Common myeloid progenitor, CD34-positive (primary cell): Measurements from ENCODE around the gene RAB3C.
A peak's percentile ranks its signal among the peaks of the same experiment; 100 is the strongest.

Source experiments
- CTCF ChIA-PET: fragments of 350-600 bp; sonication (Branson Sonifier 250); formaldehyde crosslinking; loops from one replicate; lab custom pipeline; 2021; ENCODE audit warnings: antibody characterized with exemption; lab: Charles Lee
- POLR2A ChIA-PET: fragments of 350-600 bp; sonication (Branson Sonifier 250); formaldehyde crosslinking; loops from one replicate; lab custom pipeline; 2021; ENCODE audit warnings: antibody characterized with exemption; lab: Charles Lee
- DNase-seq, 3 donors: peaks; one replicate each; pipeline versions ENCODE4 v3.0.0 to v3.0.0-alpha.2; 2013
- H3K27ac ChIP-seq, 2 experiments: 1 replicate in 1 of 2; 2 replicates in 1 of 2; pipeline ENCODE4 v1.7.0; 2013; ENCODE audit warnings: inconsistent platforms in 2 of 2, low read length in 2 of 2, mild to moderate bottlenecking in 2 of 2, low read depth in 1 of 2, moderate library complexity in 1 of 2; ENCODE audit not compliant: severe bottlenecking in 2 of 2, insufficient read depth in 1 of 2, poor library complexity in 1 of 2
- H3K27me3 ChIP-seq, 5 experiments: replicated peaks in 2 of 5; 1 replicate in 3 of 5; 2 replicates in 2 of 5; pipeline versions ENCODE4 v1.6.1 to v1.7.0; 2013; ENCODE audit warnings: low read length in 4 of 5, mild to moderate bottlenecking in 2 of 5, moderate library complexity in 2 of 5, inconsistent platforms in 1 of 5; ENCODE audit not compliant: insufficient read depth in 5 of 5, control insufficient read depth in 4 of 5
- H3K36me3 ChIP-seq, 4 experiments: 1 replicate in 2 of 4; 2 replicates in 2 of 4; pipeline versions ENCODE4 v1.6.1 to v1.7.0; 2013; ENCODE audit warnings: low read length in 3 of 4, control low read depth in 1 of 4, mild to moderate bottlenecking in 1 of 4; ENCODE audit not compliant: control insufficient read depth in 4 of 4, insufficient read depth in 4 of 4
- H3K4me1 ChIP-seq, 4 experiments: 1 replicate in 3 of 4; 2 replicates in 1 of 4; pipeline versions ENCODE4 v1.6.1 to v1.7.1; 2013; ENCODE audit warnings: low read length in 3 of 4, mild to moderate bottlenecking in 3 of 4, control low read depth in 1 of 4, inconsistent platforms in 1 of 4, moderate library complexity in 1 of 4; ENCODE audit not compliant: control insufficient read depth in 4 of 4, insufficient read depth in 4 of 4; ENCODE audit errors: control extremely low read depth in 1 of 4
- H3K4me3 ChIP-seq, 7 experiments: 1 replicate in 4 of 7; 2 replicates in 3 of 7; pipeline versions ENCODE4 v1.5.1 to v1.7.0; 2013; ENCODE audit warnings: mild to moderate bottlenecking in 7 of 7, low read length in 6 of 7, moderate library complexity in 6 of 7, inconsistent platforms in 2 of 7, low read depth in 2 of 7, control low read depth in 1 of 7; ENCODE audit not compliant: insufficient read depth in 4 of 7, control insufficient read depth in 1 of 7; ENCODE audit errors: extremely low read depth in 1 of 7
- H3K9me3 ChIP-seq, 5 experiments: 1 replicate in 4 of 5; 2 replicates in 1 of 5; pipeline versions ENCODE4 v1.6.1 to v1.7.1; 2013; ENCODE audit warnings: low read length in 4 of 5, mild to moderate bottlenecking in 2 of 5, inconsistent platforms in 1 of 5, low read depth in 1 of 5, moderate library complexity in 1 of 5; ENCODE audit not compliant: control insufficient read depth in 4 of 5, insufficient read depth in 2 of 5; ENCODE audit errors: control extremely low read depth in 1 of 5
- WGBS: methylation state at CpG from one replicate; pipeline ENCODE4 v1.1.5; 2013; ENCODE audit not compliant: insufficient coverage; 5-methylcytosine and 5-hydroxymethylcytosine counted together

Gene RAB3C

GRCh38 chr5:58628626-58629025, 45.8 kb downstream of the RAB3C start:
- H3K27me3 ChIP-seq = no peaks in the 10 kb centered on the region
- H3K4me1 ChIP-seq = peaks cover 0 to 18% (median 13%) of the 10 kb centered on the region in 4 experiments
- POLR2A ChIA-PET = interaction anchor here (0.6 to 0.7 kb wide), 2 partner anchors 30 to 135 kb away, joined by 3 to 4 read pairs; no protein-coding TSS in a partner anchor
- DNase-seq = peak in 1 of 3 donors; percentile 34
- no peaks in the 10 kb centered on the region for H3K36me3 ChIP-seq
- no peak overlapping the region for H3K4me3 ChIP-seq
- no CpG with 5 or more reads among the region's 5 CpGs for WGBS
- H3K27ac ChIP-seq = no peak overlapping the region
- H3K9me3 ChIP-seq = no peaks in the 10 kb centered on the region
- CTCF ChIA-PET = interaction anchor here (0.6 kb wide), 2 partner anchors 143 to 850 kb away, joined by 3 to 4 read pairs; no protein-coding TSS in a partner anchor

GRCh38 chr5:58629271-58630159, 46.6 kb downstream of the RAB3C start:
- Histone ChIP-seq H3K9me3 (no peaks in the 10 kb centered on the region), H3K36me3 (no peaks in the 10 kb centered on the region), H3K4me1 (peaks cover 0 to 18% (median 13%) of the 10 kb centered on the region in 4 experiments), H3K27ac (no peak overlapping the region), H3K27me3 (no peaks in the 10 kb centered on the region), H3K4me3 (peak overlapping the region in 1 of 7 experiments; percentile 48)
- CTCF ChIA-PET = interaction anchor here (0.6 kb wide), 2 partner anchors 144 to 851 kb away, joined by 3 to 4 read pairs; no protein-coding TSS in a partner anchor
- peak; percentile 26 to 72 (median 49) for DNase-seq
- POLR2A ChIA-PET = interaction anchor here (0.6 kb wide), 1 partner anchor 134 kb away, joined by 3 read pairs; no protein-coding TSS in a partner anchor
- WGBS = 0% methylated on average over 3 of the region's 6 CpGs

GRCh38 chr5:58631895-58632294, 49.0 kb downstream of the RAB3C start:
- DNase-seq = no peak
- Histone ChIP-seq H3K4me1 (peaks cover 0 to 18% (median 13%) of the 10 kb centered on the region in 4 experiments), H3K9me3 (no peaks in the 10 kb centered on the region), H3K27ac (no peak overlapping the region), H3K36me3 (no peaks in the 10 kb centered on the region), H3K4me3 (no peak overlapping the region), H3K27me3 (no peaks in the 10 kb centered on the region)
- POLR2A ChIA-PET = interaction anchor here (0.6 kb wide), 1 partner anchor 1377 kb away, joined by 4 read pairs; no protein-coding TSS in a partner anchor
- WGBS = 100% methylated on average over 1 of the region's 1 CpG
- CTCF ChIA-PET = no interaction called here

GRCh38 chr5:58635416-58635815, 52.5 kb downstream of the RAB3C start:
- 100% methylated on average over 1 of the region's 2 CpGs for WGBS
- Histone ChIP-seq H3K9me3 (no peaks in the 10 kb centered on the region), H3K4me3 (no peak overlapping the region), H3K27ac (no peak overlapping the region), H3K27me3 (no peaks in the 10 kb centered on the region), H3K36me3 (no peaks in the 10 kb centered on the region), H3K4me1 (no peaks in the 10 kb centered on the region)
- CTCF ChIA-PET = no interaction called here
- no peak for DNase-seq
- POLR2A ChIA-PET = no interaction called here

- DNase-seq = no peak
- H3K36me3 ChIP-seq = no peaks in the 10 kb centered on the region
- POLR2A ChIA-PET = no interaction called here
- H3K27me3 ChIP-seq = no peaks in the 10 kb centered on the region
- H3K27ac ChIP-seq = no peak overlapping the region
- no peaks in the 10 kb centered on the region for H3K4me1 ChIP-seq
- H3K4me3 ChIP-seq = no peak overlapping the region
- no peaks in the 10 kb centered on the region for H3K9me3 ChIP-seq
- CTCF ChIA-PET = interaction anchor here (1.7 kb wide), 1 partner anchor 16 kb away, joined by 6 read pairs; no protein-coding TSS in a partner anchor
- WGBS = no CpG with 5 or more reads among the region's 3 CpGs
These were observed 57.1 kb downstream of the RAB3C start for GRCh38 chr5:58640011-58640410.

GRCh38 chr5:58641533-58641932, 58.7 kb downstream of the RAB3C start:
- WGBS = no CpG with 5 or more reads among the region's 1 CpG
- no peak overlapping the region for H3K27ac ChIP-seq
- no peaks in the 10 kb centered on the region for H3K36me3 ChIP-seq
- H3K4me3 ChIP-seq = no peak overlapping the region
- H3K27me3 ChIP-seq = no peaks in the 10 kb centered on the region
- DNase-seq = peak in 2 of 3 donors; percentile 11 to 19
- no peaks in the 10 kb centered on the region for H3K4me1 ChIP-seq
- H3K9me3 ChIP-seq = no peaks in the 10 kb centered on the region
- ChIA-PET POLR2A (no interaction called here), CTCF (no interaction called here)

DNA sequence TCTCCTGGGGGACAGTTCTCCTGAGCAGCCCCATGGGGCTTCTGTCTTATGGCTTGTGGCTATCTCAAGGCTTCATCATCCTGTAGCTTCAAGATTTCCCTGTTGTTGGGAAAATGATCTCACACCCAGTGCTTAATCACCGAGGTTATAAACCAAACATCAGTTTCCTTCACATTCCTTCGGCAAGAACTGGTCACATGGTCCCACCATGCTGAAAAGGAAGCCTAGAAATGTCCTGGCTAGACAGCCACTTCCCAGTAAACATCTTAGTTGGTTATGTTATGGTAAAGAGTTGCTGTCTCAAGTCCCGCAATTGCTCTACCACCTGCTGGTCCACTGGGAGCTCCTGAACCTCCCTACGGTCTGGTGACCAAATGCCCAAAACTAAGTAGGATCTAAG, 66.0 kb downstream of the RAB3C start:
- WGBS = 80% methylated on average over 1 of the region's 4 CpGs
- CTCF ChIA-PET = interaction anchor here (0.9 kb wide), 1 partner anchor 31 kb away, joined by 3 read pairs; no protein-coding TSS in a partner anchor
- POLR2A ChIA-PET = no interaction called here

More for the DNA sequence above, 66.0 kb downstream of the RAB3C start:
- Histone ChIP-seq H3K27ac (no peak overlapping the region), H3K4me3 (no peak overlapping the region), H3K4me1 (no peaks in the 10 kb centered on the region), H3K27me3 (no peaks in the 10 kb centered on the region), H3K9me3 (no peaks in the 10 kb centered on the region), H3K36me3 (no peaks in the 10 kb centered on the region)
- no peak for DNase-seq
